Measurements from ENCODE around the gene ANTXR1. TPM values are rescaled to one million over a fixed set of nuclear protein-coding genes. Genes with fewer than 3 reads are reported as not detected.

Gene ANTXR1
- total and polyA plus RNA-seq, 2 of the 8 experiments (the other 6 are each of a cell fraction or from before 2014, with no cell fraction given), result 15.8 to 44.3 TPM

DNA sequence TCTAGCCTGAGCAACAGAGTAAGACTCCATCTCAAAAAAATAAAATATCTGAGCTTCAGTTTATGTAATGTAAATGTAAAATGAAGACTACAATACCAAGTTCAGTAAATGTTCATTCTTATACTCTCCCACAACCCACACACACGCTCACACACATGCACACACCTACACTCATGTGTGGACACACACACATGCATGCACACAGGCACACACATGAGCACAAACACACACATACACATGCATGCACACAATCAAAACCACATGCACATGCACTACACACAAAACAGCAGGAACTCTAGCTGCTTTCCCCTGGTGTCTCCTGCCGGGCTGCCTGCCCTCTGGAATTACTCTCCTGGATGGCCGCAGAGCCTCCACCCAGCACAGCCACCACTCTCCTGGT is 283.4 kb downstream of the ANTXR1 start:
- CTCF ChIA-PET (ENCODE audit: partially characterized antibody), result interaction anchor here (1.2 kb wide), 1 partner anchor 10 kb away, joined by 4 read pairs; no protein-coding TSS in a partner anchor
- H3K27me3 ChIP-seq (replicated peaks in 1 of 4; ENCODE audit: control insufficient read depth in 3 of 4, extremely low read depth in 1 of 4, insufficient read depth in 3 of 4, low read length in 3 of 4), result no peaks in the 10 kb centered on the region
- H3K4me2 ChIP-seq (ENCODE audit: insufficient read depth in 1 of 2, low read depth in 2 of 2, low read length in 2 of 2), result no peak overlapping the region
- H3K36me3 ChIP-seq (ENCODE audit: control insufficient read depth in 2 of 4, insufficient read depth in 4 of 4, low read length in 3 of 4), result no peaks in the 10 kb centered on the region
- no peak overlapping the region for H3K56ac ChIP-seq (replicated peaks; ENCODE audit: insufficient read length, low read depth, low read length)
- no peak for DNase-seq (ENCODE audit: low read depth in 1 of 2, low spot score in 2 of 2)
- no peak overlapping the region for H3K23ac ChIP-seq (ENCODE audit: insufficient read length)
- WGBS, 2 experiments (ENCODE audit: extremely low coverage in 1 of 2, insufficient coverage in 1 of 2, insufficient read length in 1 of 2, insufficient replicate concordance in 2 of 2, low coverage in 1 of 2, low lambda C conversion rate in 2 of 2, missing lambda C conversion rate in 1 of 2), result 86% methylated on average over 3 of the region's 3 CpGs; no CpG with 5 or more reads in 1 of the 2 experiments
- H3K4me1 ChIP-seq (replicated peaks in 1 of 4; ENCODE audit: control insufficient read depth in 3 of 4, insufficient read depth in 4 of 4, low read length in 3 of 4), result no peaks in the 10 kb centered on the region
- no peaks in the 10 kb centered on the region for H4K20me1 ChIP-seq (replicated peaks in 1 of 2; ENCODE audit: control insufficient read depth in 1 of 2, insufficient read depth in 2 of 2, low read length in 2 of 2)
- no peaks in the 10 kb centered on the region for H3K79me2 ChIP-seq (ENCODE audit: control insufficient read depth in 1 of 2, insufficient read depth in 2 of 2, low read length in 2 of 2)
- peak overlapping the region; percentile 88 for H4K91ac ChIP-seq (replicated peaks; ENCODE audit: insufficient read length, low read length)
- no peak for TF ChIP-seq POU5F1 (IDR thresholded peaks at IDR 0.05; ENCODE audit: low read depth, low read length)
- TF ChIP-seq, protein P1, sequence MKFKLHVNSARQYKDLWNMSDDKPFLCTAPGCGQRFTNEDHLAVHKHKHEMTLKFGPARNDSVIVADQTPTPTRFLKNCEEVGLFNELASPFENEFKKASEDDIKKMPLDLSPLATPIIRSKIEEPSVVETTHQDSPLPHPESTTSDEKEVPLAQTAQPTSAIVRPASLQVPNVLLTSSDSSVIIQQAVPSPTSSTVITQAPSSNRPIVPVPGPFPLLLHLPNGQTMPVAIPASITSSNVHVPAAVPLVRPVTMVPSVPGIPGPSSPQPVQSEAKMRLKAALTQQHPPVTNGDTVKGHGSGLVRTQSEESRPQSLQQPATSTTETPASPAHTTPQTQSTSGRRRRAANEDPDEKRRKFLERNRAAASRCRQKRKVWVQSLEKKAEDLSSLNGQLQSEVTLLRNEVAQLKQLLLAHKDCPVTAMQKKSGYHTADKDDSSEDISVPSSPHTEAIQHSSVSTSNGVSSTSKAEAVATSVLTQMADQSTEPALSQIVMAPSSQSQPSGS (IDR thresholded peaks at IDR 0.05; ENCODE audit: low read length), result no peak
- no peak for TF ChIP-seq TEAD4 (IDR thresholded peaks at IDR 0.05; ENCODE audit: low read depth, low read length)
- H2BK120ac ChIP-seq (replicated peaks; ENCODE audit: low read depth, low read length), result no peak overlapping the region
- H3K14ac ChIP-seq (ENCODE audit: insufficient read length), result no peak overlapping the region
- H2BK20ac ChIP-seq (ENCODE audit: low read length), result no peak overlapping the region
- H4K5ac ChIP-seq (ENCODE audit: insufficient read length, low read depth, low read length), result no peak overlapping the region
- no peak overlapping the region for H3K4ac ChIP-seq (replicated peaks; ENCODE audit: insufficient read length, low read depth, low read length)
- no peak overlapping the region for H4K8ac ChIP-seq (ENCODE audit: extremely low read depth, insufficient read depth, low read length)
- no peak overlapping the region for H2AFZ ChIP-seq (ENCODE audit: low read length)
- no peak overlapping the region for H3K9ac ChIP-seq (replicated peaks in 1 of 4; ENCODE audit: extremely low read depth in 1 of 4, low read depth in 3 of 4, low read length in 3 of 4)
- no peak overlapping the region for H3K27ac ChIP-seq (ENCODE audit: low read depth, low read length)
- H3K18ac ChIP-seq (ENCODE audit: extremely low read depth, low read length), result no peak overlapping the region; the same call in 1 of the 2 replicates
- H2AK5ac ChIP-seq (ENCODE audit: low read depth, low read length), result peak overlapping the region; percentile 93; the same call in 1 of the 2 replicates
- no peak overlapping the region for H2BK15ac ChIP-seq (ENCODE audit: low read length)
- FAIRE-seq, result no peak
- H2BK5ac ChIP-seq (ENCODE audit: low read depth, low read length), result no peak overlapping the region
- no peak overlapping the region; the same call in 1 of the 2 replicates for H2BK12ac ChIP-seq (ENCODE audit: low read depth, low read length)
- no peak overlapping the region for H3K4me3 ChIP-seq (ENCODE audit: extremely low read depth in 1 of 4, insufficient read depth in 2 of 4, low read depth in 3 of 4, low read length in 4 of 4)
- POLR2A ChIA-PET (ENCODE audit: partially characterized antibody), result no interaction called here
- no peaks in the 10 kb centered on the region for H3K23me2 ChIP-seq (ENCODE audit: low read depth, low read length)
- no peaks in the 10 kb centered on the region for H3K9me3 ChIP-seq (ENCODE audit: insufficient read depth in 2 of 2, low read depth in 1 of 2, low read length in 1 of 2)
- H3K79me1 ChIP-seq (ENCODE audit: low read depth, low read length), result no peaks in the 10 kb centered on the region

Data from H1 (cell line).